Measurements from ENCODE around the gene MLLT10. TPM values are rescaled to one million over a fixed set of nuclear protein-coding genes. Genes with fewer than 3 reads are reported as not detected.
"Not testable (repeated sequence)": the region's sequence is repeated elsewhere in the genome, so short reads cannot be mapped to it uniquely, and the experiment has no call there.

The MLLT10 gene
- total RNA-seq, 4 donors from 2014 or later, result 23.5 to 39.7 (median 30.2) TPM

DNA sequence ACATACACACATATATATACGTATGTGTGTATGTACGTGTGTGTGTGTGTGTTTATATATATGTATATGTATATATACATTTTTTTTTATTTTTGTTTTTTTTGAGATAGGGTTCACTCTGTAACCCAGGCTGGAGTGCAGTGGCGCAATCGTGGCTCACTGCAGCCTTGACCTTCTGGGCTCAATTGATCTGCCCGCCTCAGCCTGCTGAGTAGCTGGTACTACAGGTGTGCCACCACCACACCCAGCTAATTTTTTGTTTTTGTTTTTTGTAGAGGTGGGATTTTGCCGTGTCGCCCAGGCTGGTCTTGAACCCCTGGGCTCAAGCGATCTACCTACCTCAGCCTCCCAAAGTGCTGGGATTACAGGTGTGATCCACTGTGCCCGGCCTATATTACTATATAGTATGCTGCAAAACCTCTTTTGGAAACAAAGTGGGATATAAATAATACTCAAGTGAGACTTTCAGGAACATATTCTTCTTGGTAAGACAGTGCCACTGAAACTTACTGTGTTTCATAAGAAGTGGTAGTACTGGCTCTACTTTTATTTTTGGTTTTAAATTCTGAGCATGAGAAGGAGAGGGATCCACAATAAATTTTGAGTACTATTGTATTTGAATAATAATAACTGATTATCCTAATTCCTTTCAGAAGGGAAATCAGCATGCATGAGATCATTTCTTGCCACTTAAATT, 51.0 kb downstream of the MLLT10 start:
- intact Hi-C loops (cut with DNase I), result no loop called here
- DNase-seq (ENCODE audit: extremely low spot score), result no peak
- TF ChIP-seq, protein P1, sequence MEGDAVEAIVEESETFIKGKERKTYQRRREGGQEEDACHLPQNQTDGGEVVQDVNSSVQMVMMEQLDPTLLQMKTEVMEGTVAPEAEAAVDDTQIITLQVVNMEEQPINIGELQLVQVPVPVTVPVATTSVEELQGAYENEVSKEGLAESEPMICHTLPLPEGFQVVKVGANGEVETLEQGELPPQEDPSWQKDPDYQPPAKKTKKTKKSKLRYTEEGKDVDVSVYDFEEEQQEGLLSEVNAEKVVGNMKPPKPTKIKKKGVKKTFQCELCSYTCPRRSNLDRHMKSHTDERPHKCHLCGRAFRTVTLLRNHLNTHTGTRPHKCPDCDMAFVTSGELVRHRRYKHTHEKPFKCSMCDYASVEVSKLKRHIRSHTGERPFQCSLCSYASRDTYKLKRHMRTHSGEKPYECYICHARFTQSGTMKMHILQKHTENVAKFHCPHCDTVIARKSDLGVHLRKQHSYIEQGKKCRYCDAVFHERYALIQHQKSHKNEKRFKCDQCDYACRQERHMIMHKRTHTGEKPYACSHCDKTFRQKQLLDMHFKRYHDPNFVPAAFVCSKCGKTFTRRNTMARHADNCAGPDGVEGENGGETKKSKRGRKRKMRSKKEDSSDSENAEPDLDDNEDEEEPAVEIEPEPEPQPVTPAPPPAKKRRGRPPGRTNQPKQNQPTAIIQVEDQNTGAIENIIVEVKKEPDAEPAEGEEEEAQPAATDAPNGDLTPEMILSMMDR (IDR thresholded peaks at IDR 0.05), result no peak
- TF ChIP-seq POLR2AphosphoS5 (IDR thresholded peaks at IDR 0.05), result no peak
- no peak for TF ChIP-seq EP300 (IDR thresholded peaks at IDR 0.05)
- TF ChIP-seq POLR2A (IDR thresholded peaks at IDR 0.05; ENCODE audit: low read depth), result no peak
- no peaks in the 10 kb centered on the region for H3K9me3 ChIP-seq
- no peak overlapping the region for H3K4me3 ChIP-seq
- WGBS, result 93% methylated on average over 9 of the region's 9 CpGs
- peaks cover 0 to 16% (median 2%) of the 10 kb centered on the region in 4 donors for H3K4me1 ChIP-seq
- peaks cover 0 to 11% (median 3%) of the 10 kb centered on the region in 4 donors for H3K36me3 ChIP-seq
- no peaks in the 10 kb centered on the region for H3K27me3 ChIP-seq
- no peak overlapping the region for H3K27ac ChIP-seq (replicated peaks in 1 of 4)

DNA sequence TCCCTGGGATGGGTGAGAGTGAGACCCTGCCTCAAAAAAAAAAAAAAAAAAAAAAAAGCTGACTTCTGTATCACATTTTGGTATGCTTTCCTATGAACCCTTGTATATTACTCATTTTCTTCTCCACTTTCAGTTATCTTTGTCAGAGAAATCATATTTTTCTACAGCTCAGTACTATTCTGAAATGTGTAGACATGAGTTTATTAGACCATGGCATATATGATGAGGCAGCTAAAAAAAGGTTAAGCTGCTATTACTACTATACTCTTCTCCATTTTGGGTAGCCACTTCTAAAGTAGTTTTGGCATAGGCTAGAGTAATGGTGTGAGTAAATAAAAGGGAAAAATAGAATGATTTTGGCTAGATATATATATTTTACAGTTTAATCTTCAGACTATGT, 53.4 kb downstream of the MLLT10 start:
- peaks cover 0 to 11% (median 3%) of the 10 kb centered on the region in 4 donors for H3K36me3 ChIP-seq
- no peak for DNase-seq (ENCODE audit: extremely low spot score)
- intact Hi-C loops (cut with DNase I), result no loop called here
- no peaks in the 10 kb centered on the region for H3K27me3 ChIP-seq
- no peak overlapping the region for H3K4me3 ChIP-seq
- H3K9me3 ChIP-seq, result no peaks in the 10 kb centered on the region
- no peak overlapping the region for H3K27ac ChIP-seq (replicated peaks in 1 of 4)
- peaks cover 0 to 14% (median 3%) of the 10 kb centered on the region in 4 donors for H3K4me1 ChIP-seq
- no peak for TF ChIP-seq EP300 (IDR thresholded peaks at IDR 0.05)
- no peak for TF ChIP-seq POLR2AphosphoS5 (IDR thresholded peaks at IDR 0.05)
- TF ChIP-seq, protein P1 (IDR thresholded peaks at IDR 0.05), result no peak
- no peak for TF ChIP-seq POLR2A (IDR thresholded peaks at IDR 0.05; ENCODE audit: low read depth)

DNA sequence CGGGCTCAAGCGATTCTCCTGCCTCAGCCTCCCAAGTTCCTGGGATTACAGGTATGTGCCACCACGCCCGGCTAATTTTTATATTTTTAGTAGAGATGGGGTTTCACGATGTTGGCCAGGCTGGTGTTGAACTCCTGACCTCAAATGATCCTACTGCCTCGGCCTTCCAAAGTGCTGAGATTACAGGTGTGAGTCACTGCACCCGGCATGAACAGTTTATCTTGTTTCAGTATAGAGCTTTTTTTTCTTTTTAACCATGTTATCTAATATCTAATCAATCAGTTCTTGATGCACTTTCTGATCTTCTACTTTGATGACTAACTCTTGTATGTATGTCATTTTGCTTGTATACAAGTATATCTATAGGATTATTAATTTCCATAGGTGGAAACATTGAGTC, 54.1 kb downstream of the MLLT10 start:
- peaks cover 0 to 14% (median 3%) of the 10 kb centered on the region in 4 donors for H3K4me1 ChIP-seq
- H3K9me3 ChIP-seq; intact Hi-C loops (cut with DNase I); DNase-seq (ENCODE audit: extremely low spot score); H3K27ac ChIP-seq (replicated peaks in 1 of 4); H3K4me3 ChIP-seq; H3K27me3 ChIP-seq: not testable (repeated sequence)
- WGBS, result 86% methylated on average over 7 of the region's 7 CpGs
- peaks cover 0 to 11% (median 3%) of the 10 kb centered on the region in 4 donors for H3K36me3 ChIP-seq

DNA sequence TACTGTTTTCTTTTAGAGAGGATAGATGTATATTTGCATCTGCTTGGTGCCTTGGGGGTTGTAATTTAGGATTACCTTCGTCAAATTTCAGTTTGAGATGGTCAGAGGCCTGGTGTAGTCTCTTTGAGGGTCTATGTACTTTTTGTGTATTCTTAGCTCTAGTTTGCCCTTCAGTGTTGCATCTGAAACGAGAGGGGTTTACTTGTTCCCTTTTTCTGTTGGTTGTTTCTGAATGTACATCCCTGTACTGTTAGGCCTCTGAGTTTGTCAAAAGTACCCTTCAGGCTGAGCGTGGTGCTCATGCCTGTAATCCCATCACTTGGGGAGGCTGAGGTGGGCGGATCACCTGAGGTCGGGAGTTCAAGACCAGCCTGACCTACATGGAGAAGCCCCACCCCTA, 60.0 kb downstream of the MLLT10 start:
- WGBS, result 88% methylated on average over 5 of the region's 5 CpGs
- no peak for DNase-seq (ENCODE audit: extremely low spot score)
- Histone ChIP-seq H3K4me3 (no peak overlapping the region), H3K36me3 (peaks cover 0 to 3% (median 0%) of the 10 kb centered on the region in 4 donors), H3K4me1 (peaks cover 0 to 21% (median 15%) of the 10 kb centered on the region in 4 donors), H3K9me3 (no peaks in the 10 kb centered on the region), H3K27ac (replicated peaks in 1 of 4) (no peak overlapping the region), H3K27me3 (no peaks in the 10 kb centered on the region)
- TF ChIP-seq POLR2AphosphoS5 (IDR thresholded peaks at IDR 0.05), result no peak
- TF ChIP-seq, protein P1 (IDR thresholded peaks at IDR 0.05), result no peak
- intact Hi-C loops (cut with DNase I), result no loop called here

DNA sequence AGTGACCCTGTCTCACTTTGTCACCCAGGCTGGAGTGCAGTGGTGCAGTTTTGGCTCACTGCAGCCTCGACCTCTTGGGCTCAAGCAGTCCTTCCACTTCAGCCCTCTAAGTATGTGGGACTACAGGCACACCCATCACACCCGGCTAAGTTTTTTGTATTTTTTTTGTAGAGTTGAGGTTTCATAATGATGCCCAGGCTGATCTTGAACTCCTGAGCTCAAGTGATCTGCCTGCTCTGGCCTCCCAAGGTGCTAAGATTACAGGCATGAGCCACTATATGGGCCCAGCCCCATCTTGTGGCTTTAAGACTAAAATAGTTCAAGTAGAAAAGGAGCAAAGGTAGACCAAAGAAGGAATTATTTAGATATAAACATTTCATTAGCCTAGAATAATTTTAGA, 65.5 kb downstream of the MLLT10 start:
- no peak for DNase-seq (ENCODE audit: extremely low spot score)
- TF ChIP-seq POLR2AphosphoS5 (IDR thresholded peaks at IDR 0.05), result no peak
- TF ChIP-seq, protein P1 (IDR thresholded peaks at IDR 0.05), result no peak
- no peak for TF ChIP-seq POLR2A (IDR thresholded peaks at IDR 0.05; ENCODE audit: low read depth)
- no peak for TF ChIP-seq EP300 (IDR thresholded peaks at IDR 0.05)
- Histone ChIP-seq H3K36me3 (peaks cover 0 to 3% (median 0%) of the 10 kb centered on the region in 4 donors), H3K27ac (replicated peaks in 1 of 4) (no peak overlapping the region), H3K9me3 (no peaks in the 10 kb centered on the region), H3K4me3 (no peak overlapping the region), H3K27me3 (no peaks in the 10 kb centered on the region), H3K4me1 (peaks cover 0 to 42% (median 32%) of the 10 kb centered on the region in 4 donors)
- 91% methylated on average over 2 of the region's 2 CpGs for WGBS
- intact Hi-C loops (cut with DNase I), result no loop called here

All from esophagus muscularis mucosa (tissue), 4 donors.